Activated CD4-positive, CD25-positive, alpha-beta regulatory T cell treated with anti-CD3 and anti-CD28 coated beads, Interleukin-2, amount 50 U/mL, for 24 hours (primary cell): ENCODE data around the gene IL17RD.

ENCODE experiments used
- ATAC-seq, 2 donors: fragments of 150-1000 bp; cut with Tn5 transposase; one replicate each; pipeline ENCODE4 v1.10.0; 2021; ENCODE audit warnings: mild to moderate bottlenecking in 1 of 2, moderate library complexity in 1 of 2

The IL17RD gene

DNA sequence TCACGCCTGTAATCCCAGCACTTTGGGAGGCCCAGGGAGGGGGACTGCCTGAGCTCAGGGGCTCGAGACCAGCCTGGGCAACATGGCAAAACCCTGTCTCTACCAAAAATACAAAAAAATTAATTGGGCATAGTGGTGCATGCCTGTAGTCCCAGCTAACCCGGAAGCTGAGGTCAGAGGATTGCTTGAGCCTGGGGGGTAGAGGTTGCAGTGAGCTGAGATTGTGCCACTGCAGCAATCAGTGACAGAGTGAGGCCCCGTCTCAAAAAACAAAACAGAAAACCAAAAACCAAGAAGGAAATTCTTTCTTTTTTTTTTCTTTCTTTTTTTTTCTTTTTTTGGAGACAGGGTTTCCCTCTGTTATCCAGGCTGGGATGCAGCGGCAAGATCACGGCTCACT is 101.2 kb downstream of the IL17RD start:
- ATAC-seq = no peak

DNA sequence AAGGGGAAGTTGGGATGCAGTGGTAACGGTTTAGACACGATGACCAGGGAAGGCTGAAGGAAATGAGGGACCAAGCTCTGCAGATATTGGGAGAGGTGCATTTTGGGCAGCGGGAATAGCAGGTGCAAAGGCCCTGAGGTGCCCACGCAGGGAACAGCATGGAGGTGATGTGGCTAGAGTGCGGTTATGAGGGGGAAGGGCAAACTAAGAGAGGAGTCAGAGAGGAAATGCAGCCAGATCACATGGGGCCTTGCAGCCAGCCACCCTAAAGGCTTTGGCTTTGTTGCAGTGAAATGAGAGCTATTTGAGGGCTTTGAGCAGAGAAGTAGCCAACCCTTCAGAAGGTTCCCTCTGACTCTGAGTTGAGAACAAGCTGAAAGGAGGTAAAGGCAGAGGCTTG is 102.1 kb downstream of the IL17RD start:
- no peak for ATAC-seq

DNA sequence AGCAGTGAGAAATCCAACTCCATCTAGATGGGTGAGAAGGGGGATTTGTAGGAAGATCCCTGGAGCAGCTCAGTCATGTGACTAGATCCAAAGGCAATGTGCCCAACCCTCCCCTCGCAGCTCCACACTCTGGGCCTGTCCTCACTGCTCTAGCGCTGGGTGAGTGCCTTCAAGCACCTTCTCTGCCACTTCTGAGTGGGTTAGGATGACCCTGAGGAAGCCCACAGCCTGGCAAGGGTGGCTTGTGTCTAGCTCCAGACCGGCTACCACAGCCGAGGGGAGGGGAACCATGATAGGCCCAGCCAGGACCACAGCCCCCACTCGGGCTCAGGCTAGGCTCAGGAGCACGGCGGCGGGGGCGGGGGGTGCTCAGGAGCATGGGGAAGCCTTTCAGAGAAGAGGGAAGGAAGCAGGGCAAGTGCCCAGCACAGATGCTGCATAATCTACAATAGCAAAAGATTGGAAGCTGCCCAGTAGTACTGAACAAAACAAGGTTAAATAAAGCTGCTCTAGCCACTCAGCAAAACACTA is 103.0 kb downstream of the IL17RD start:
- ATAC-seq = no peak

DNA sequence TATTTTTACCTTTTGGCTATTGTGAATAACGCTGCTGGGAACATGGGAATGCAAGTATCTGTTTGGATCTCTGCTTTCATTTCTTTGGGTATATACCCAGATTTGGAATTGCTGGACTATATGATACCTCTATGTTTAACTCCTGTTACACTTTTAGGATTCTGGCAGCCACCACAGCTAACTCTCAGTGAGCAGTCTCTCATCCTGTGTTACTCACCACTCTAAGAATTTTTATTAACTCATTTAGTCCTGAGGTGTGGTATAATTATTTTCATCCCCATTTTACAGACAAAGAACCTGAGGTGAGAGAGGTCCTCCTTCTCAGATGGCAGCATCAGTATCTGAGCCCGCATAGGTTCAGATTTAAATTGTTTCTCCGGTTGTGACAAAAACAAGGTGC is 103.6 kb downstream of the IL17RD start:
- no peak for ATAC-seq

DNA sequence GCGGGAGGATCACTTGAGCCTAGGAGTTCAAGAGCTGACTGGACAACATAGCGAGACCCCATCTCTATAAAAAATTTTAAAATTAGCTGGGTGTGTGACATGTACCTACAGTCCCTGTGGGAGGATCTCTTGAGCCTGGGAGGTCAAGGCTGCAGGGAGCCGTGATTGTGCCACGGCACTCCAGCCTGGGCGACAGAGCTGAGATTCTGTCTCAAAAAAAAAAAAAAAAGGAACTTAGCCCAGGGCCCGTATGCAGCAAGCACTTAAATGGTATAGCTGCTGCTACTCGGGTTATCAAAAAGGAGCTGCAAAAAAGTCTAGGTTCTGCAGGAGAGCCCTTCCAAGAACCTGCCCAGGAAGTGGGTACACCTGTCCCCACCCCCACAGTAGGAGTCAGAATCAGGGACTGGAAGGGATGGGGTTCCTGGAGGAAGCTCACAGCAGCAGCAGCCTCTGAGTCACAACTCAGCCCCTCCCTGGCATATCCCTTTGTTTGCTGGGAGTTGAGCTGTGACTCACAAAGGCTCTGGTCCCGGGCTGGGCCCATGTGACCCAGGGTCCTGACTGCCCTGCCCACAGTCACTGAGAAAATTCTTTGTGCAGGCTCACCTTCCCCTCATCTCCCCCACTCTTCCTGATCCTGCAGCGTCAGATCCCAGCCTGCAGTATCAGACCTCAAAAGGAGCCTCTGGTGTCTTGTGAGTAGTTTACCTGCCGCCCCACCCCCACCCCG is 104.9 kb downstream of the IL17RD start, which contains the start of gene SPATA12:
Gene SPATA12 (plus strand): TSS at position 576 of the 733 bp plus-strand sequence. CDS start 13,031 bp downstream, outside the sequence.
- ATAC-seq = peak in 1 of 2 donors; percentile 41

DNA sequence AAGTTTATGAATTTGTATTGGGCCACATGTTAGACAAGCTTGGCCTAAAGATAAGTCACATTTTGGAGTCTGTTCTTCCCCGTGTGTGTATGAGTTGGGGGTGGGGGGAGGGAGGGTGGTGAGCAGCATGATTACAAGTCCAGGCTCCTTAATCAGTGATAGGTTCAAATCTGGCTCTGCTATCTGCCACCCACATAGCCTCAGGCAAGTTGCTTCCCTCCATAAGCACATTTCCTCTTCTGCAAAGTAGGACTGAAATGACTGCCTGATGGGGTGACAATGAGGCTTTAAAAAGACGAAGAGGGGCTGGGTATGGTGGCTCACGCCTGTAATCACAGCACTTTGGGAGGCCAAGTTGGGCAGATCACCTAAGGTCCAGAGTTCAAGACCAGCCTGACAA is 105.7 kb downstream of the IL17RD start:
- ATAC-seq = no peak

DNA sequence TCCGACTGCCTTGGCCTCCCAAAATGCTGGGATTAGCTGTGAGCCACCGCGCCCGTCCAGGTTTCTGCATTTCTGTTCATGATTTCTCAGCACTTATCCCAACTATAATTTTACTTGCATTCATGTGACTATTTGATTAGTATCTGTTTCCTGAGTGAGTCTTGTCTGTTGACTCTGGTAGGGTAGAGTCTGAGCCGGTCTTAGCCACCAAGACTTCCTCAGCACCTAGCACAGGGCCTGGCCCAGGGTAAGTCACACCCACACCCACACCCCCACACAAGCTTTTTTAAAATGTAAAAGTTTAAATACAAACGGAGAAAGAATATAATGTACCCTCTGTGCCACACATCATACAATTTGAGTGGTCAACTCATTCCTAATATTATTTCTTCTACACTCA is 107.8 kb downstream of the IL17RD start:
- no peak for ATAC-seq

DNA sequence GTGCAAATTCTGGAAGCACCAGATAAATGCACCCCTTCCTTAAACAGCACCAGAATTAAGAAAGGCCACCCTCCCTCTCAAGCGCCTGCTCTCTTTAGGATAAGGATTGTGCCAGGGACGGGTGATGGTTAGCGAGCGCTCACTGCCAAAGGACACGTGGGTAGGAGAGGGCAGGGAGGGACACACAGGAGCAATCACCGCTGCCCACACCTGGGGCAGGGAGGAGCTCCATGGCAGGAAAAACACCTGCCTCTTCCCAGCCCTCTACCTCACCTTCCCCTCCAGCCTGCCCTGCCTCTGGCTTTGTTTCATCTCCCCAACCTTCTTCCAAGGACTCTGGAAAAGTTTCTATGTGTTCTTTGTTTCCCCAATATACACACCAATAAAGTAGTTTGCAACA is 112.0 kb downstream of the IL17RD start:
- ATAC-seq = no peak

DNA sequence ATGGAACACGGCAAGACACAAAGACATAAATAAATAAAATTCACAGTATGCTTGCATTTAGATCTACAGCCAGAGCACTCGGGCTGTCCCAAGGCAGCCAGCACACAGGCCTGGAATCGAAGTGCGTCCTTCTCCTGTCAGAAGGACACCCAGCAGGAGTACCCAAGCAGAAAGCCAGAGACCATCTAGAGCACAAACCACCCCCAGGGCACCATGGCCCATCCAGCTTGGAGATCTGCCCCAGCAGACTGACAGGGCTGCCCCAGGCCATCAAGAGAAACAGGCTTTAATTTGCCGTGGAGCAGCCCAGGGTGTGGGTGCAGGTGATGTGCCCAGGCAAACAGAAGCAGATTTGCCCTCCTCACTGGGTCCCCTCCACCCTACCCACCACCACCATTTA is 112.5 kb downstream of the IL17RD start:
- no peak for ATAC-seq

DNA sequence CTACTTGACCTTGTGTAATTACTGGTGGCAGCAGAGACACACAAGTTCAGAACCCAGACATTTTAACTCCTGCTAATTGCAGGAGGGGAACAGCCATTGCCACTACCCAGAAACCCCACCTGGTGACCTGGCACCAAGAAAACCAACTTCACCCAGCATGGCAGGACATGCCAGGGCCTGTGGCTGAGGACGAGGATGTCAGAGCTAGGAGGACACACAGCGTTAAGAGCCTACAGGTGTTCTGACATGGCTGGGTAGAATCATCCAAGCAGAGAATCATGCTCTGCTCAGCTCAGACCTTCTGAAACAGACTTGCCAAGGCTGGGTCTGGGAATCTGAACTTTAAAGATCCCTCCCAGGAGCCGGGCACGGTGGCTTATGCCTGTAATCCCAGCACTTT is 116.4 kb downstream of the IL17RD start:
- ATAC-seq = no peak

DNA sequence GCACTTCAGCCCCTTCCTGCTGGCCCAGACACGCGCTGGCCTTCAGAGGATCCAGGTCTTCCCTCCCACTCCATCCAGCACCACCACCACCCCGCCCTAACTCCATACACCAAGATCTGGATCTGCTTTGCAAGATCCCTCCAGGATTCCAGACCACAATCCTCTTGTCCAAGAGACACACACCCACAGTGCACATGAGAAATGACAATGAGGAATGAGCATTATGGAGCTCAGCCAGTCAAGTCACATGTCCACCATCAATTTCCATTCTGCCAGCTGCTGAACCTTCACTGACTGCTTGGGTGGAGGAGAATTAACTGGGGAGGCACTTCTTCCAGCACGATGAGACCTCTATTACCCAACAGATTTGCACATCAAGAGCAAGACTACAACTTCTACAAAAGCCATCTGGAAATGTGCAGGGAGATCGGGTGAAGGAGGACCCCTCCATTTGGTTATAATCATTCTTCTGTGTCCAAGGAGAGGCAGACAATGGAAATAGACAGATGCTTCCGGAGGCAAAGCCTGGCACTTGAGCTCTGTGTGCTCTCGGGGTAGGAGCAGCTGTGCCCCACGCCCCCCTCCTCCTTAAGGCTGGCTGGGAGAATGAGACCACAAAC is 117.0 kb downstream of the IL17RD start:
- no peak for ATAC-seq

DNA sequence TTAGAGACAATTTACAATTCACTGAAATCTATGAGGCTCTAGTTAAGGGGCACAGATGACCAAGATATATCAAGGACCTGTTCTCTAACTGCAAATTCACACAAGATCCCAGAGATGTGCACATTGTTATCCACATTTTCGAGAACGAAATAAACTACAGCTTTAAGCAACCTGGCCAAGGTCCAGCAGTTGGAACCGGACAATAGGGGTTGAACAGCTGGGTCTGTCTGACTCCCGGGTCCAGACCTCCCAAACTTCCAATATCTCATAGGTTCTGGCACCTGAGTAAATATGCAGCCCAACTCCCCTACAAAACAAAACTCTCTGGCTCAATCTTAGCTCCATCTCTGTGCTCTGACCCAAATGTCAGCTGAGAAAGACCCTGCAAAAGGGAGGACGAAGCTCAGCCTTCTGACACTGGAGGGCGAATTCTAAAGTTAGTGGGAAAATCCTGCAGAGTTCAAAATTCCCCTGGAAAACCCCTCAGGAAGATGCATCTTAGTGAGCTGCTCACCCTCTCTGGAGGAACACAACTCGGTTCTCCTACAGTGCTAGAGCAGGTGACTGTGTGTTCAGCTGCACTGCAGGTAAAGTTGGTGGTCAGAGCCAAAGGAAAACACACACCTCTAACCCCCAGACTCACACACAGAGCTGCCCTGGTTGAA is 118.9 kb downstream of the IL17RD start:
- ATAC-seq = no peak

DNA sequence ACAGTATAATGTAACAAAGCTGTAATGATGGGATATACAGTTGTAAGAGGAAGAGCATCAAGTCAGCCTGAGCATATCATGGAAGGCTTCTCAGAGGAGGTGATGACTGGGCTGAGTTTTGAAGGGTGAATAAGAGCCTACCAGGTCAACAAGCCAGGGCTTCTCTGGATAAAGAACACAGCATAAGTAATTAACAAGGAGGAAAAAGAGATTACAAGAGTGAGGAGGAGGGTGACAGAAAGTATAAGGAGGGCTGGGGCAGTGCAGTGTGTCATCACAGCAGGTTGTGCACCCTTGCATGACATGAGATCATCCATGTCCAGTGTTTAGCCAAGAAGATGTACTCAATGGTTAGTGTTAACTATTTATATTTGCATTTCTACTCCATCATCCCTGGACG is 121.6 kb downstream of the IL17RD start:
- ATAC-seq = no peak

DNA sequence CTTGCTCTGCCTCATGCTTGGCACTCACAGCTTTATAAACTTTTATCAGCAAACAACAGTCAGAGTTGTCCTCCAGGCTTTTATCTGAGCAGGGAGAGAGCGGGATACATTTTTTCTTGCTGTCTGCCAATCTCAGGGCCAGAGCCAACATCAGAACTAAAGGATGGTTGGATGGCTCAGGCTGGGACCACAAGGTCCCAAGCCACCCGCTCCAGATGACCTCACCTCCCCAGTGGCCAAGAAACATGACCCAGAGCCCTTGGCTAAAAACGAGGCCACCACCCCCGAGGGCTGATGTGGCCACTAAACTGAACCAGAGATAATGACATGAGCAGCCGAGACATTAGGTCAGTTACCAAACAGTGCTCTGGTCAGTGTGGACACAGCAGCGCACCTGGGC is 123.5 kb downstream of the IL17RD start:
- ATAC-seq = no peak
